GM21619 (cell line): Measurements from ENCODE around the gene TMEM232.
A peak's percentile ranks its signal among the peaks of the same experiment; 100 is the strongest.
"Not testable (repeated sequence)": the region's sequence is repeated elsewhere in the genome, so short reads cannot be mapped to it uniquely, and the experiment has no call there.

Experiments used
- ATAC-seq: cut with Tn5 transposase; IDR thresholded peaks from one replicate; pipeline ENCODE4 v1.9.1; 2021; ENCODE audit not compliant: unreplicated experiment

Gene TMEM232

GRCh38 chr5:110536120-110537115 is 190.1 kb downstream of the TMEM232 start:
- no peak for ATAC-seq

GRCh38 chr5:110535146-110535545 is 191.3 kb downstream of the TMEM232 start:
- not testable (repeated sequence) for ATAC-seq

- no peak for ATAC-seq
Observed at GRCh38 chr5:110525762-110526161, 200.7 kb downstream of the TMEM232 start.

- no peak for ATAC-seq
Observed at GRCh38 chr5:110517396-110517795, 209.1 kb downstream of the TMEM232 start.

DNA sequence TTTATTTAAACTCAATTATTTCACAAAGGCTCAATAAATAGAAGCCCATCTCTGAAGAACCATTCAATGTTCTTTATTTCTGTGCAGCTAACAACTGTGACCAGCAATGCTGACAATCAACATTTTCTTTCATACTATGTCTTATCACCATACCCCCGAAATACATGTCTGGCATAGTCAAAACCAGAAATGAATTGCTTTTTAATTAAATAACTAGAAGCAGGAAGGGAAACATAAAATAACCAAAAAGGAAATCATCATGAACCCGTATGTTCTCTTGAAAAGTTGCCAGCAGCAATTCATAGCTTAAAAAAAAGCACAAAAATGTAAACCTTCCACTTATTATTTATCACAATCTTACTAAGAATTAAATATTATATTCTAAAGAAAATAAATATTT is 212.4 kb downstream of the TMEM232 start:
- no peak for ATAC-seq

- no peak for ATAC-seq
Observed at GRCh38 chr5:110512266-110512665, 214.2 kb downstream of the TMEM232 start.

DNA sequence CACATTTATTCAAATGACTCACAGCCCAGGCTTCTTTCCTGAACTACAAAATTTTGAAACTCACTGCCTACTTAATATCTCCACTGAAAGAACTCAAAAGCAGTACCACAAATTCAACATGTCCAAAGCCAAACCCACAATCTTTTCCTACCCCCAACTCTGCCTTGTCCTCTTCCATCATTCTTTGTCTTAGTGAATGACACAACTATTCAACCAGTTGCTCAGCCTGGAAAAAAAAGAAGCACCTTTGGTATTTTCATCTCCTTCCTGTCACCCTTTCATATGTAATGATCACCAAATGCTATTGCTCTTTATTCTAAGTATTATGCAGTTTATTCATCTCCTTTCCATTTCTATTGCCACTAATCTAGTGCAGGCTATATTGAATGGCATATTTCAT is 216.3 kb downstream of the TMEM232 start:
- ATAC-seq: no peak

DNA sequence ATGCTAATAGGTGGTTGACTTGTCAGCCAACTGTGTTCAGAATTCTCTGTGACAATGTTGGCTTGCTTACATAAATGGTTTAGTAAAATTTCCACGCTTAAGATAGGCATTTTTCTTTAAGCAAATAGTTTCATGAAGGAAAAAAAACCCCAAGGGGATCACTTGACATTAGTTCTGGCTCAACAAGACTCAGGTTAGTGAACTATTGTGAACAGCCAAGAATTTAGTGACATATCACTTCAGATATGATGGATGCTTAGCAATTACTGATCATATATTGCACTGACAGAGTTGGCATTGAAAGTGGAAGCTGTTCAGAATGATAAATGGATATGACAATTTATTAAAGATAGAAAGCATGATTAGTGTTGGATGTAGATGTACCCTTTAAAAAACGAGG is 218.5 kb downstream of the TMEM232 start:
- no peak for ATAC-seq

DNA sequence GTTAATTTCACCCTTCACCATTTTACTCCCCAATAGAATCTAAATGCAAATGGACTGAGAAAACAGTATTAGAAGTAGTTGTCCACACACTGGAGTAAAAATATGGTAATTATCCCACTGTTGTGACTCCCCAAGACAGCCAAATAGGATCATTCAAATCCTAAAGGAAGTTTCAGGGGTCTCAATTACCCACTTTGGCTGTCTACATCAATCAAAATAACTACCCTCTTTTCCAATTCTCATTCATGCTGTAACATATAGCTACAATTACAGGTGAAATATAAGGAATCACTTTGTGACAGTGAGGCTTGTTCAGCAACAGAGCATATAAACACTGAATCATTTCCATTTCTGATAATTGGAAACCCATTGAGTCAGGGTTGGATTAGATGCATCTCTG is 220.1 kb downstream of the TMEM232 start:
- no peak for ATAC-seq

DNA sequence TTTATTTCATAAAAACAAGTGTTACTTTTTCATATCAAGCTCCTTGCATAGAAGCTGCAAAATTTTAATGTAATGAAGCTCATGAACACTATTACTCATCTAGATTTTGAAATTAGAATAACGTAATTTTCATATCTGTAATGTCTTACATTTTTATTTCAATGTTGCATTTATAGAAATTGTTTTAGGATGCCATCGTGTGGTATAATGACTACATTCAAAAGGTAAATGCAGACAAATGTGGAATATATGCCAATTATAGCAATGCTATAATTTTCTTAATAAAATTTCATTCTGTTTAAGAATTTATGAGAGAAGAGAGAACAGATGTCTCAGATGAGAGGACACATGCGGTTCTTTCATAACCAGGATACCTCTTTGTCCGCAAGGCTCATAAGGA is 230.2 kb downstream of the TMEM232 start:
- no peak for ATAC-seq

DNA sequence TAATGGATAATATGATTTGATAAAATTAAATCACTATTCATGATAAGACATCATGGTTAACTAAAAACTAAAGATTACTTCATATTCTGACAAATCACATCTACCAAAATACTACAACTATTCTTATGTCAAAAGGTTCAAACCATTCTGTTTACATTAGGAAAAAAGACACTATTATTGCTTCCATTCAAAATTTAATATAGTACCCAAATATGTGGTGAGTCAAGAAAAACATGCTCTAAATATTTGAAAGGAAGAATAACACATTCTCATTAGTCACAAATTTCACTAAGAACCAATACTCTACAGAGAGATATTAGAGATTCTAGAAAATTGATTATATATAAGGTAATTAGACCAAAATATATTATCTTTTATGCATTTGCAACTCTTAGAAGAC is 234.0 kb downstream of the TMEM232 start:
- ATAC-seq: no peak

- no peak for ATAC-seq
Observed at GRCh38 chr5:110478895-110479294, 247.6 kb downstream of the TMEM232 start.

GRCh38 chr5:110477911-110478310 is 248.6 kb downstream of the TMEM232 start:
- no peak for ATAC-seq

DNA sequence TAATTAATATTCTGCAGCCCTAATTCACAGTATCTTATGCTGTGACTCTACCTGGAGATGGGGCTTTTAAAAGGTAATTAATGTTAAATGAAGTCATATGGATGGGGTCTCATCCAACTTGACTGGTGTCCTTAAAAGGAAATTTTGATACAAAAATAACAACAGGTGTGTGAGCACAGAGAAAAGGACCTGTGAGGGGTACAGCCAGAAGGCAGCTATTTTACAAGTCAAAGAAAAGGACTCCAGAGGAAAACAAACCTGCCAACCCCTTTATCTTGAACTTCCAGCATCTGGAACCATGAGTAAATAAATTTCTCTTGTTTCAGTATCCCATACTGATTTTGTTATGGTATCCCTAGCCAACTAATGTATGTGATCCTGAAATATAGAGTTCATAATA is 250.3 kb downstream of the TMEM232 start:
- ATAC-seq: no peak

GRCh38 chr5:110475529-110475928 is 250.9 kb downstream of the TMEM232 start:
- no peak for ATAC-seq

DNA sequence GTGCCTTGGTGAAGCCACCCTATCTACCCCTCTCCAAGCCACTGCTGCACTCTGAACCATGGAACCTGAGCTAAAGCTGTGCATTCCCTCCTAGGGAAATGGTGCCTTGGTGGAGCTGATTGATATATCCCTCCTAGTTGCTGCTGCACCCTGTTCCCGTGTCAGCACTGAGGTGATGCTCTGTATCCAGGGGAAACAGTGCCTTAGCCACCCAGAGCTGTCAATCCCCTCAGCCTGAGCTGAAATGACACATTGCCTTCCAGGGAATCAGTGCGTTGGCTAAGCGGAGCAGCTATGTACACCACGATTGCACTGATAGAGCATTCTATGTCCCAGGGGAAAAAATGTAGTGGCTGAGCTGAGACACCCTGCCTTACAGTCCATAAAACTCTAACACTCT is 257.0 kb downstream of the TMEM232 start:
- ATAC-seq: no peak

GRCh38 chr5:110463106-110463505 is 263.4 kb downstream of the TMEM232 start:
- no peak for ATAC-seq

GRCh38 chr5:110460837-110461236 is 265.6 kb downstream of the TMEM232 start:
- ATAC-seq: peak; percentile 69

DNA sequence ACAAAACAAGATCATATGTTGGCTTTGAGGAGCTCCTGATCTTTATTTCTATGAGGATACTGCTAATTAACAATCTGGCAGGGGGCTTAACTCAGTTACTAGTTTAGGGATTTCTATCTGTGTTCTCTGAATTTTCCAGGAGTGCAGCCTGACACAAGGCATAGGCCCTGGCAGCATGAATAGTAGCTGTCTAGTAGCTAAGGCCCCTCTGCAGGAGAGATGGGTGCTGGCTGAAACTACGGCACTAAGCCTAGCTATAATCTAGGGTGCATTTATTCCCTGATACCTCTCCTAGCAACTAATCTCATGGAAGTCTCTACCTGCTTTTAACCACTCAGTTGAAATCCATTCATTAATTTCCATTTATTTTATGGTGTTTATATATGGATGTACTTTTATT is 268.2 kb downstream of the TMEM232 start:
- ATAC-seq: no peak

GRCh38 chr5:110442856-110443255 is 283.6 kb downstream of the TMEM232 start:
- no peak for ATAC-seq

DNA sequence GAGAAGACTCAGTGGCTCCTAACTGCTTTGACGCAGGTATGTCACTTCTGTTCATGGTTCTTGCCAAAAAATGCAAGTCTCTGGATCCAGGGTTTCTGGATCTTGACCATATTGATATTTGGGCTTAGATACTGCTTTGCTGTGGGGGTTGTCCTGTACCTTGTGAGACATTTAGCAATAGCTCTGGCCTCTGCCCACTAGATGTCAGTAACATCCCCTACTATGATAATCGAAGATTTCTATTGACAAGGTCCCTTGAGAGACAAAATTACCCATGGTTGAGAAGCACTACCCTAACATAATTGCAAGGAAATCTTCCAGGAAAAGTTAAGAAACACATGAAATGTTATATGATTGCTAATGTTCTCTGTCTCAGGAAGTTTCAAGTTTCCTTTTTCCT is 285.4 kb downstream of the TMEM232 start:
- ATAC-seq: peak; percentile 66

- no peak for ATAC-seq
Observed at GRCh38 chr5:110440058-110440457, 286.4 kb downstream of the TMEM232 start.

- no peak for ATAC-seq
Observed at GRCh38 chr5:110439296-110439695, 287.2 kb downstream of the TMEM232 start.
